GM10847 (cell line): ENCODE measurements around the gene ANKRD33B.

Experiments
- POLR2A ChIP-seq: IDR thresholded peaks from 2 replicates; pipeline ENCODE4 v1.6.1; 2011; ENCODE audit not compliant: insufficient read length; ENCODE audit errors: extremely low read depth

Gene ANKRD33B

DNA sequence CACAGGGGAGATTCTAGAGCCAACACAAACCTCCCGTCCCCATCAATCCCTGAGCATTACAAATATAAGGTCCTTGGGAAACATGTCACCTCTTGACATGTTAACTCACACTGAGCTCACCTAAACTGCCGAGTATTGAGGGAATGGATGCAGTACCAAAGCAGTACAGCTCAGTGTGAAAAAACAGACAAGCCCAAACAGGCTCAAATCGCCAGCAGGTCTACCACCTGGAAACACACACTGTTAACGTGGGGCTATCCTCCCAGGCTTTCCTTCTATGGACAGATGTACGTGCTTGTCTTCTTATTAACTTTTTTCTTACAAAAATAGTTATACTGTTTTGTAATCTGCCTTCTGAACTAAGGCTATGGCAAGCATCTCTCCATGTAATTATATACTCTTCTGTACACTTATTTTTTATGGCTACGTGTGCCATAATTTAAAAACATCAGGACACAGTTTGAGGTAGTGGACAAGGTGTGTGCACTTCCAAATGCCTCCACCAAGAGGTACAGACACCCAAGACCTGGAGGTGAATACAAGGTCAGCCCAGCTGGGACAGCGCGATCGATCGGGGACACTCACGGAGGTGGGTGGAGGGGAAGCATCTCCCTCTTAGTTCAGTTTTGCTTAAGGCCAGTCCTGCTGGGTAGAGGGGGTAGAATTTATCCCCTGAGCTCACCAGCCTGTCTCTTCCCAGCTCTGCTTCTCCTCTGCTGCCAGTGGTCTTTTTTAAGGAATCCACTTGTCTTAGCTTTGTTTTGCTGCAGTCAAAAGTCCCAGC, 120.6 kb downstream of the ANKRD33B start:
- no peak for TF ChIP-seq POLR2A

GRCh38 chr5:10685115-10685521, 121.2 kb downstream of the ANKRD33B start:
- no peak for TF ChIP-seq POLR2A

DNA sequence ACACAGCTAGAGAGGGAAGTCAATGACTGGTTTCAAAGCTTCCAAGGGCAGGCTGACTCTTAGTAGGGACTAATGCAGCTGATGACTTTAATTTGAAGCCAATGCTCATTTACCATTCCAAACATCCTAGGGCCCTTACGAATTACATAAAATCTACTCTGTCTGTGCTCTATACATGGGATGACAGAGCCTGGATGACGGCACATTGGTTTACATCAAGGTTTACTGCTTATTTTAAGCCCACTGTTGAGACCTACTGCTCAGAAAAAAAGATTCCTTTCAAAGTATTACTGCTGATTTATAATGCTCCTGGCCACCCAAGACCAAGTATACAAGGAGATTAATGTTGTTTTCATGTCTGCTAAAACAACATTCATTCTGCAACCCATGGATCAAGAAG, 123.0 kb downstream of the ANKRD33B start:
- TF ChIP-seq POLR2A, result no peak

DNA sequence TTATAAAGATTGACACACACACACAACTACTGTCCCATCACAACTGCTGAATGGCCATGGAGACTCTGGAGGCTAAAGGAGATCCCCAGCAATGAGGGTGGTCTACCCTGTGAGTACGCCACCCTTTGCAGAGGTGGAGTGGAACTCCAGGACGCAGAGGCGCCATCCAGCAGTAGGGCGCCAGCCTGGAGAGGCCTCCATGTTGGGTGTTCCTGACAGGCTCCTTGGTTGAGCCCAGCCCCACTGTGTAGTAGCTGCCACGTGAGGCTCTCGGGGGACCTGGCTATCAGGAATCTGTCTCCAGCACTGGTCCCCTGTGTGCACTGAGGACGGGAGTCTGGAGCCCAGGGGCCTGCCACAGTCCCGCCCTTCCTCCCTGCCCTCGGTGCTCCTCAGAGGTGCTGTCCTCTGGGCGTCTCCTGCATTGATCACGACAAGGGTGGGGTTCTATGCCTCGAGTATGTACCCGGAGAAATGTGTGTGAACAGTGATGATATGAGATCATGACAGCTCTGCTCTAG, 124.8 kb downstream of the ANKRD33B start:
- TF ChIP-seq POLR2A, result no peak

- no peak for TF ChIP-seq POLR2A
These were observed 125.7 kb downstream of the ANKRD33B start for GRCh38 chr5:10689391-10690081.

GRCh38 chr5:10690460-10691440, 126.9 kb downstream of the ANKRD33B start:
- no peak for TF ChIP-seq POLR2A

GRCh38 chr5:10691826-10692785, 128.2 kb downstream of the ANKRD33B start:
- no peak for TF ChIP-seq POLR2A

GRCh38 chr5:10695055-10695649, 131.3 kb downstream of the ANKRD33B start:
- TF ChIP-seq POLR2A, result no peak

DNA sequence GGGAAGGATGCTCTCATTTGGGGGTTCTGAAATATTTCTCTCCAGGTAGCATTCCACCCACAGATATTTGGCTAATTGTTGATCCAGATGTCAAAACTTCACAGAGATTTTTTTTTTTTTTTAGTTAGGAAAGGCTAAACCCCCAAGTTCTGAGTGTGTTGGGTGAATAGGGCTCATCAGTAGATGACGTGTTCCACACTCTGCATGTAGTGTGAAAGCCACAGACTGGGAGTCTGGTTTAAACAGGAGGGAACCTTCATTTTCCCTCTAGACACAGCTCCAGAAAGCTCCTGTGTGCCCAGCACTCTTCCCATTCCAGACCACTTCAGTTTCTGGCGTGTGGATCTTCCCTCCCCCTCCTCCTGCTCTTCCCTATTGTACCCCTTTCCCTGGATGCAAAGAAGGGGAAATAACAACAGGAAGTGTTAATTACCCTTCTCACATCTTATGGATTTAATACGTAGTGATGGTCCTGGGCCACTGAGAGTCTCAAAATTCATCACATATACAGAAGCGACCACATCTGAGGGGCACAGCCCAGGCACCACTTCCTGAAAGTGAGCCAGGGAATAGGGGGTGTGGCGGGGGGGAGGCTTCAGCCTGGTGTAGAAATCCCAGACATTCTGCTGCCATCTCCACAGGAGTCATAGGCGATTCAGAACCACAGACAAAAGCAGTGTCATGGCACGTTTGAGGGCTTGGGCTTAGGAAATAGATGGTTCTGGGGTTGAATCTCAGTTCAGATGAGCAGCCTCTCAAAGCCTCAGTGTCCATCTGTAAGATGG, 132.1 kb downstream of the ANKRD33B start:
- no peak for TF ChIP-seq POLR2A

- TF ChIP-seq POLR2A, result no peak
These were observed 135.5 kb downstream of the ANKRD33B start for GRCh38 chr5:10699281-10699874.

DNA sequence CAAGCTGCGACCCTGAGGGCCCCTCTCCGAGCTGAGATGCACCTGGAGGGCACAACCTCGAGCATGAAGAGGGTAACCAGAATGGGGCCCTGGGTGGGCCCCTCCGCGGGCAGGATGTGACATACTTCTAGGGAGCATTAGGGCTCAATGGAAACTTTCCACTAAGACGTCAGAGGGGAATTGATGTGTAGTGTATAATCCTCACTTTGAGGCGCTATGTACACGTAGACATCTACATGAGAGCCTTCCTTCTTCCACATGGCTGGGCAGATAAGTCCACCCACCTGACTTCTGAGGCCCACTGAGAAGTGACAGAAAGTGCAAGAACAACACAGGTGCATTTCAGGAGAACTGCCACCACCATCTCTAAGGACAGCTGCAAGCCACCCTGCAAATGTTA, 136.1 kb downstream of the ANKRD33B start:
- no peak for TF ChIP-seq POLR2A

DNA sequence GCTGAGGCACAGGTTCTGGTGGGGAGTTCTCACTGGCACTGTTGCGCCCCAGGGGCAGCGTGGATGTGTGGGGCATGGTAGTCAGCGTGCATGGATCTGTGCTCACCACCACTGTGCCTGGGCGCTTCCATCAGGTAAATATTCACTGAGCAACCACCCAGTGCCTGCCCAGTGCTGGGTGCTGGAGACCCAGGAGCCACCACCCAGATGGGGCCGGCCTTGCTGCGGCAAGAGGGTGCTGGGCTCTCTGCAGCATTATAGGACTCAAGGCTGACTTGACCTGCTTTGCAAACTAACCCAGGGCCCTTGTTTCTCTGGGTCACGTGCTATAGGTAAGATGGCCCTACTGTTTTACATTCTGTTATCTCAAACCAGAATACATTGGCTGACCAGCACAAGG, 136.6 kb downstream of the ANKRD33B start:
- no peak for TF ChIP-seq POLR2A

- no peak for TF ChIP-seq POLR2A
These were observed 137.7 kb downstream of the ANKRD33B start for GRCh38 chr5:10701567-10702039.
